GM13977 (cell line): ENCODE results near the gene YOD1.

Source experiments
- DNase-seq: peaks from one replicate; pipeline ENCODE4 v3.0.0; 2012; ENCODE audit warnings: low spot score
- CTCF ChIP-seq: IDR thresholded peaks from 2 replicates; pipeline ENCODE4 v1.5.1; 2012; ENCODE audit warnings: mild to moderate bottlenecking, control low read depth; ENCODE audit not compliant: insufficient read depth; ENCODE audit errors: extremely low read depth, missing control alignments
- in situ Hi-C: fragments of 300-500 bp; cut with MboI; formaldehyde crosslinking; loops from one replicate; pipeline ENCODE4 v1.12.0; 2022; ENCODE audit warnings: low sequenced_read_pairs, low pct_unique_long_range_greater_than_20kb, mixed read lengths, inconsistent platforms; ENCODE audit not compliant: unreplicated experiment

The YOD1 gene

GRCh38 chr1:207058878-207059867 lies 8.2 kb upstream of the YOD1 start:
- in situ Hi-C loops, result no loop called here
- DNase-seq, result no peak
- TF ChIP-seq CTCF, result no peak

DNA sequence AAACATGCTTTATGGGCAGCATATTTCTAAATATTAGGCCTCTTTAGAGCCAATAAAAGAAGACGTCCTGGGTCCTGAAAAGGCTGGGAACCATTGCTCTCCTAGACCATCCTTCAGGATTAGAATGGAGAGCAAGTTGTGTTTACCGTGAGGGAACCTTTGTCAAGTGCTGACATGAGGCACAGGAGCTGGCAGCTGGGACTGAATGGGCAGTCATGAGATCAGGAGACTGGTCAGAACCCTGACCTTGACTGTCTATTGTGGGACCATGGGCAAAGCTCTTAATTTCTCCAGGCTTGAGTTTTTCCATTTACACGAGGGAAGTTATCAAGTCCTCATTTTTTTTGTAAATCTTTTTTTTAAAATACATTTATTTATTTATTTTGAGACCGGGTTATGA lies 7.2 kb upstream of the YOD1 start:
- in situ Hi-C loops, result no loop called here
- TF ChIP-seq CTCF, result no peak
- no peak for DNase-seq

DNA sequence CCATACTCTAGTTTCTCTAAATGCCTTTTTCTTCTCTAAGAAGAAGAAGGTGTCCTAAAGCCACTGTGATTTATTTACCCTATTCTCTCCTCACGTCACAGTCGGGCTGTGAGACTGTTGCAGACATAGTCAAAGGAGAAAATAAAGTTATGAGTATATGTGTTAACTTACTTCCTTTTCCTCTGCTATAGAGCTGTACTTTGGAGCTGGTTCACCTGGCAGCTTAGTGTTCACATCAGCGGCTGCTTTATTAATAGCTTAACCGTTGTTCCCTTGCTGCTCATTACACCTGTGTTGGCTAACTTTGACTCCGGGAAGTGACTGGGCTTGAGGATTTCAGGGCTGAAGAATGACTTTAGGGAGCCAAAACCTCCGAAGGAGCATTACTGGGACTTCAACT lies 5.7 kb upstream of the YOD1 start:
- no peak for DNase-seq
- no peak for TF ChIP-seq CTCF
- in situ Hi-C loops, result no loop called here

DNA sequence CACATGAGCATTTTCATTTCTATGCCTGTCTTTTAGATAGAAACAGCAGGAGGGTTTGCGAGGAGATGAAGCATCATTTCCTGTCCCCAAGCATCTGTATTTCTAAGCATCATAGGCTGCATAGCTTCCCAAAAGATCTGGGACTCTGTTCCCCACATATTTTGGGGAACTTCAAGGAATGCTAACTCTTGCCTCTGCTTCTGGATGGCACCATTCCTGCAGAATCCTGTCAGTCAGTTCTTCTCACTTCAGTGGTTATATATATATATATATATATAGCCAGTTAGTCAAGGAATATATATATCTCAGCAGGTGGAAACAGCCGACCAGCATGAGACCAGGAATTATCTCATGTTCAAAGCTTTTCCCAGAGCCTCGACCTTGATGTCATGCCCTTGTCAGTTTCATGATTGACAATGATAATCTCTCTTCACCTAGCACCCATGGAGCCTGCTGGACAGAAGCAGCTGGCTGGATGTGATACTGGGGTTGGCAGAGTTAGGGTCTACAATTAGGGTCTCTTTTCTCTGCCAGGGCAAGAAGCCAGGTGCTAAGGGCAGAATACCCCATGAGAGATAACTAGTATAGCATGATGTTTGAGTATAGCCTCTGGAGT lies 4.5 kb upstream of the YOD1 start:
- in situ Hi-C loops, result no loop called here
- DNase-seq, result no peak
- TF ChIP-seq CTCF, result no peak

DNA sequence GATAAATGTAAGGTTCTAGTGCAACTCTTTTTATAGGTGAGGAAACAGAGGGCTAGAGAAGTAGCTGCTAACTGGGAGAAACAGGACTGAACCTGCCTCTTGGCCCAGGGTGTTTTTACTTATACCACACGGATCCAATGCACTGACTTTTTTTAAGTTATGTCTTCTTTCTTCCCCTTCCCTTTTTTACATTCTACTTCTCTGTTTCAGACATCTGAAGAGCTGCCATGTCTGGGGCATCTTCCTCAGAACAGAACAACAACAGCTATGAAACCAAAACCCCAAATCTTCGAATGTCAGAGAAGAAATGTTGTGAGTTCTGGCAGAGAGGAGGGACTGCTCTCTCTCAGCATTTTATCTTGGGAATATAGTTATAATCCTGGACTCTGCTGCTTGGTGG lies 3.5 kb upstream of the YOD1 start:
- in situ Hi-C loops, result no loop called here
- TF ChIP-seq CTCF, result no peak
- DNase-seq, result peak; percentile 30

GRCh38 chr1:207052911-207053769 lies 2.1 kb upstream of the YOD1 start, which contains the start of gene PFKFB2:
Gene PFKFB2, plus strand, starts transcription at chr1:207053275. Its CDS starts 1,443 bp downstream, at chr1:207054718.
- DNase-seq, result peak; percentile 89
- no peak for TF ChIP-seq CTCF
- in situ Hi-C loops, result no loop called here
